ENCODE measurements around the gene ZNF883.

DNA sequence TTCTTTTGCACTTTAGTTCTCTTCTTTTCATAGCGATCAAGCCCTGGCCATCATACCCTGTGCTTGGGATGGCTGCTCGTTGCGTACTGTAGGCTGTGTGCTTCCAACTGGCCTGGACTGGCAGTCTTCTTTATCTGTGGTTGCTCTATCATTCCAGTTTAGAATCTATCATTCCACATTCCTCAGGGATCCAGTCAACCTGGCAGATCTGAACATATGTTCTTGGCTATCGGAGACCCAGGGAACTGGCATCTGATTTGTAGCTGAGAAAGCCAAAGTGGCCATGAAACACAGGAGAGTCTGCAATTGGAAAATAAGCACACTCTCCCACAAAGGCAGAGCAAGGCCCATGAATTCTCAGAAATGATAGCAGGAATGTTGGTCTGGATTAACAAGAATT, 98.7 kb downstream of the ZNF883 start:
- TF ChIP-seq, protein P1, sequence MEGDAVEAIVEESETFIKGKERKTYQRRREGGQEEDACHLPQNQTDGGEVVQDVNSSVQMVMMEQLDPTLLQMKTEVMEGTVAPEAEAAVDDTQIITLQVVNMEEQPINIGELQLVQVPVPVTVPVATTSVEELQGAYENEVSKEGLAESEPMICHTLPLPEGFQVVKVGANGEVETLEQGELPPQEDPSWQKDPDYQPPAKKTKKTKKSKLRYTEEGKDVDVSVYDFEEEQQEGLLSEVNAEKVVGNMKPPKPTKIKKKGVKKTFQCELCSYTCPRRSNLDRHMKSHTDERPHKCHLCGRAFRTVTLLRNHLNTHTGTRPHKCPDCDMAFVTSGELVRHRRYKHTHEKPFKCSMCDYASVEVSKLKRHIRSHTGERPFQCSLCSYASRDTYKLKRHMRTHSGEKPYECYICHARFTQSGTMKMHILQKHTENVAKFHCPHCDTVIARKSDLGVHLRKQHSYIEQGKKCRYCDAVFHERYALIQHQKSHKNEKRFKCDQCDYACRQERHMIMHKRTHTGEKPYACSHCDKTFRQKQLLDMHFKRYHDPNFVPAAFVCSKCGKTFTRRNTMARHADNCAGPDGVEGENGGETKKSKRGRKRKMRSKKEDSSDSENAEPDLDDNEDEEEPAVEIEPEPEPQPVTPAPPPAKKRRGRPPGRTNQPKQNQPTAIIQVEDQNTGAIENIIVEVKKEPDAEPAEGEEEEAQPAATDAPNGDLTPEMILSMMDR (IDR thresholded peaks at IDR 0.05 in 8 of 11, conservative IDR thresholded peaks at IDR 0.05 in 3 of 11), result no peak
- no peak for TF ChIP-seq POLR2A (IDR thresholded peaks at IDR 0.05)
- no peak for TF ChIP-seq POLR2AphosphoS5 (IDR thresholded peaks at IDR 0.05)
